ENCODE data around the gene BMAL2. TPM values are rescaled to one million over a fixed set of nuclear protein-coding genes. Genes with fewer than 3 reads are reported as not detected.

The BMAL2 gene
- total RNA-seq, 1 donor from 2014 or later, result 58.0 TPM

GRCh38 chr12:27347779-27348178 lies 15.1 kb downstream of the BMAL2 start:
- intact Hi-C loops (cut with micrococcal nuclease), result no loop called here

GRCh38 chr12:27351476-27351875 lies 18.8 kb downstream of the BMAL2 start:
- intact Hi-C loops (cut with micrococcal nuclease), result no loop called here

GRCh38 chr12:27355486-27355885 lies 22.9 kb downstream of the BMAL2 start:
- intact Hi-C loops (cut with micrococcal nuclease), result no loop called here

- intact Hi-C loops (cut with micrococcal nuclease), result no loop called here
Observed at GRCh38 chr12:27355979-27356378, 23.3 kb downstream of the BMAL2 start.

GRCh38 chr12:27359578-27360340 lies 27.1 kb downstream of the BMAL2 start:
- intact Hi-C loops (cut with micrococcal nuclease), result no loop called here

- intact Hi-C loops (cut with micrococcal nuclease), result no loop called here
Observed at GRCh38 chr12:27361372-27361771, 28.7 kb downstream of the BMAL2 start.

GRCh38 chr12:27366621-27367020 lies 34.0 kb downstream of the BMAL2 start:
- intact Hi-C loops (cut with micrococcal nuclease), result no loop called here

- intact Hi-C loops (cut with micrococcal nuclease), result no loop called here
Observed at GRCh38 chr12:27367078-27367477, 34.4 kb downstream of the BMAL2 start.

- intact Hi-C loops (cut with micrococcal nuclease), result no loop called here
Observed at GRCh38 chr12:27382171-27382795, 49.6 kb downstream of the BMAL2 start.

Other genes with a start within 250 kb of the BMAL2 start
- gene STK38L, start 88.5 kb upstream of the BMAL2 start, total RNA-seq, result 24.6 and 26.3 TPM in 2 replicates
- 1.4 and 1.8 TPM in 2 replicates for gene SMCO2, start 113.9 kb downstream of the BMAL2 start, total RNA-seq
- gene PPFIBP1, start 191.4 kb downstream of the BMAL2 start, total RNA-seq, result 49.6 and 53.4 TPM in 2 replicates